ENCODE data around the gene FAM174C.

The FAM174C gene

GRCh38 chr19:1249990-1250436 lies 25.3 kb upstream of the FAM174C start (continued):
- TF ChIP-seq ZNF513 (tag by site-specific recombination; IDR thresholded peaks at IDR 0.05) (0 out of 2 replicates have a peak, but pooled peaks have one; percentile 15), ZNF214 (tag by site-specific recombination; IDR thresholded peaks at IDR 0.05; ENCODE audit: borderline replicate concordance) (no peak), ZNF311 (tag by site-specific recombination; IDR thresholded peaks at IDR 0.05; ENCODE audit: borderline replicate concordance) (no peak), ZSCAN16 (tag by site-specific recombination; IDR thresholded peaks at IDR 0.05) (no peak), TRIM28 (IDR thresholded peaks at IDR 0.05; ENCODE audit: borderline replicate concordance, low read length) (no peak), ZNF660 (tag by site-specific recombination; IDR thresholded peaks at IDR 0.05) (peak; percentile 8; the same call in 1 of the 2 replicates), ZNF266 (tag by site-specific recombination; IDR thresholded peaks at IDR 0.05; ENCODE audit: low read depth) (no peak), SCRT1 (tag by site-specific recombination; IDR thresholded peaks at IDR 0.05; ENCODE audit: borderline replicate concordance) (no peak), KLF17 (tag by site-specific recombination; IDR thresholded peaks at IDR 0.05) (peak; percentile 48; the same call in 1 of the 2 replicates), TCF7L2 (IDR thresholded peaks at IDR 0.05; ENCODE audit: borderline replicate concordance, low read depth, low read length) (no peak), ZNF501 (tag by site-specific recombination; IDR thresholded peaks at IDR 0.05) (no peak), ZNF658 (tag by site-specific recombination; IDR thresholded peaks at IDR 0.05) (no peak), ZNF211 (tag by site-specific recombination; IDR thresholded peaks at IDR 0.05; ENCODE audit: low read depth) (no peak), ZNF777 (tag by site-specific recombination; IDR thresholded peaks at IDR 0.05; ENCODE audit: borderline replicate concordance) (no peak), ZNF585B (tag by site-specific recombination; IDR thresholded peaks at IDR 0.05) (no peak), OSR2 (tag by site-specific recombination; IDR thresholded peaks at IDR 0.05) (no peak), PBX3 (CRISPR knock-in tag; IDR thresholded peaks at IDR 0.05) (no peak), HOXD13 (CRISPR knock-in tag; IDR thresholded peaks at IDR 0.05; ENCODE audit: borderline replicate concordance) (no peak), ZNF26 (tag by site-specific recombination; IDR thresholded peaks at IDR 0.05) (no peak), ZNF639 (tag by site-specific recombination; IDR thresholded peaks at IDR 0.05) (no peak), ZNF169 (tag by site-specific recombination; IDR thresholded peaks at IDR 0.05) (no peak), ZNF571 (tag by site-specific recombination; IDR thresholded peaks at IDR 0.05) (no peak), ZBTB17 (tag by site-specific recombination; IDR thresholded peaks at IDR 0.05) (no peak), ZNF548 (tag by site-specific recombination; IDR thresholded peaks at IDR 0.05) (no peak), PRDM2 (tag by site-specific recombination; IDR thresholded peaks at IDR 0.05; ENCODE audit: borderline replicate concordance) (no peak), ZNF624 (tag by site-specific recombination; IDR thresholded peaks at IDR 0.05) (no peak), ZNF623 (tag by site-specific recombination; IDR thresholded peaks at IDR 0.05) (no peak)
